ENCODE data around the gene TMEM151B.

DNA sequence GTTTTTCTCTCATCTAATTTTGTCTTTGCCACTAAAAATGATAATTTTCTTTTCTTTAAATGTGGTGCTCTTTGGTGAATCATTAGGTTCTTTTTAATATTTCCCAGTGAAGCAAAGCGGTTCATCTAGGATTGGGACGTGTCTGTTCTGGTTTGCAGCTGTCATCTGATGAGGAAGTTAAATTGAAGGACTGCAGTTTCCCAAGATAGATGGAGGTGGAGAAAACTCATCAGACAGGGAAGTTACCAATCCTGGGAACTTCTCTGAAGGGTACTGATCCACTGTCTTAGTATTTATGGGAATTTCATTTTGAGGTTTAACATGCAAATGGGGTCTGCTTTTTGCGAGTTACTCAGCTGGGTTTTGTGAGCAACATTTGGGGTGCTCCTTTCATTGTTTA, 45.3 kb downstream of the TMEM151B start:
- TF ChIP-seq, protein P1, sequence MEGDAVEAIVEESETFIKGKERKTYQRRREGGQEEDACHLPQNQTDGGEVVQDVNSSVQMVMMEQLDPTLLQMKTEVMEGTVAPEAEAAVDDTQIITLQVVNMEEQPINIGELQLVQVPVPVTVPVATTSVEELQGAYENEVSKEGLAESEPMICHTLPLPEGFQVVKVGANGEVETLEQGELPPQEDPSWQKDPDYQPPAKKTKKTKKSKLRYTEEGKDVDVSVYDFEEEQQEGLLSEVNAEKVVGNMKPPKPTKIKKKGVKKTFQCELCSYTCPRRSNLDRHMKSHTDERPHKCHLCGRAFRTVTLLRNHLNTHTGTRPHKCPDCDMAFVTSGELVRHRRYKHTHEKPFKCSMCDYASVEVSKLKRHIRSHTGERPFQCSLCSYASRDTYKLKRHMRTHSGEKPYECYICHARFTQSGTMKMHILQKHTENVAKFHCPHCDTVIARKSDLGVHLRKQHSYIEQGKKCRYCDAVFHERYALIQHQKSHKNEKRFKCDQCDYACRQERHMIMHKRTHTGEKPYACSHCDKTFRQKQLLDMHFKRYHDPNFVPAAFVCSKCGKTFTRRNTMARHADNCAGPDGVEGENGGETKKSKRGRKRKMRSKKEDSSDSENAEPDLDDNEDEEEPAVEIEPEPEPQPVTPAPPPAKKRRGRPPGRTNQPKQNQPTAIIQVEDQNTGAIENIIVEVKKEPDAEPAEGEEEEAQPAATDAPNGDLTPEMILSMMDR (IDR thresholded peaks at IDR 0.05) = no peak
- no peak for TF ChIP-seq POLR2A (IDR thresholded peaks at IDR 0.05)
